HEK293 (cell line): ENCODE results near the gene NUSAP1.
A peak's percentile ranks its signal among the peaks of the same experiment; 100 is the strongest.

Experiments
- CTCF ChIA-PET: fragments of 350-600 bp; formaldehyde crosslinking; extraction: SDS; loops from one replicate; lab custom pipeline; 2021; ENCODE audit warnings: antibody characterized with exemption; lab: Yijun Ruan, JAX
- POLR2A ChIA-PET: fragments of 300-600 bp; formaldehyde crosslinking; extraction: SDS; loops from one replicate; lab custom pipeline; 2020; ENCODE audit warnings: antibody characterized with exemption, inconsistent platforms; lab: Yijun Ruan, JAX
- H3K27ac ChIP-seq: fragments of 200-500 bp; sonication (Bioruptor generic); 2 replicates; pipeline ENCODE4 v1.5.1; 2014; ENCODE audit warnings: low read depth, low read length, control low read depth, inconsistent platforms; ENCODE audit errors: extremely low read depth
- H3K36me3 ChIP-seq, 2 experiments: fragments of 200-500 bp in 1 of 2; sonication (Bioruptor generic) in 1 of 2; 1 replicate in 1 of 2; 2 replicates in 1 of 2; pipeline ENCODE4 v1.5.1; 2014 to 2017; ENCODE audit warnings: inconsistent platforms in 2 of 2, low read length in 2 of 2; ENCODE audit not compliant: control insufficient read depth in 2 of 2, insufficient read depth in 1 of 2
- H3K4me1 ChIP-seq: fragments of 200-500 bp; sonication (Bioruptor generic); 2 replicates; pipeline ENCODE4 v1.5.1; 2014; ENCODE audit warnings: mild to moderate bottlenecking, low read length, inconsistent platforms; ENCODE audit not compliant: control insufficient read depth, insufficient read depth
- H3K4me3 ChIP-seq: 2 replicates; pipeline ENCODE4 v1.5.1; 2011; ENCODE audit warnings: low read depth, mild to moderate bottlenecking, control low read depth, low read length, moderate library complexity
- H3K9me3 ChIP-seq: fragments of 200-500 bp; sonication (Bioruptor generic); 2 replicates; pipeline ENCODE4 v1.5.1; 2014; ENCODE audit warnings: low read depth, low read length, inconsistent platforms; ENCODE audit not compliant: control insufficient read depth, insufficient read depth
- HOXC10 ChIP-seq: sonication (generic); formaldehyde crosslinking; IDR thresholded peaks from 2 replicates; pipeline ENCODE4 v1.8.1; 2023; ENCODE audit warnings: mild to moderate bottlenecking, missing genetic modification reagents
- KLF16 ChIP-seq: fragments of 450-650 bp; formaldehyde crosslinking; IDR thresholded peaks from 2 replicates; pipeline ENCODE4 v1.5.1; 2017; ENCODE audit warnings: missing biosample characterization, missing genetic modification characterization
- PRDM1 ChIP-seq: fragments of 450-650 bp; formaldehyde crosslinking; IDR thresholded peaks from 2 replicates; pipeline ENCODE4; 2016; ENCODE audit warnings: missing biosample characterization, missing genetic modification characterization
- SP3 ChIP-seq: fragments of 450-650 bp; formaldehyde crosslinking; IDR thresholded peaks from 2 replicates; pipeline ENCODE4 v1.5.1; 2016; ENCODE audit warnings: missing biosample characterization, missing genetic modification characterization
- ZBTB20 ChIP-seq: fragments of 450-650 bp; formaldehyde crosslinking; IDR thresholded peaks from 2 replicates; pipeline ENCODE4 v1.5.1; 2016; ENCODE audit warnings: missing biosample characterization, missing genetic modification characterization
- ZBTB21 ChIP-seq: fragments of 450-650 bp; formaldehyde crosslinking; IDR thresholded peaks from 2 replicates; pipeline ENCODE4 v1.5.1; 2017; ENCODE audit warnings: missing biosample characterization, missing genetic modification characterization
- ZBTB8A ChIP-seq: fragments of 450-650 bp; formaldehyde crosslinking; IDR thresholded peaks from 2 replicates; pipeline ENCODE4 v1.5.1; 2016; ENCODE audit warnings: missing biosample characterization, missing genetic modification characterization
- ZFHX2 ChIP-seq: fragments of 450-650 bp; formaldehyde crosslinking; conservative IDR thresholded peaks from 2 replicates; pipeline ENCODE4 v1.5.1; 2016; ENCODE audit warnings: missing biosample characterization, missing genetic modification characterization
- ZNF223 ChIP-seq: fragments of 450-650 bp; formaldehyde crosslinking; IDR thresholded peaks from 2 replicates; pipeline ENCODE4 v1.5.1; 2016; ENCODE audit warnings: missing biosample characterization, missing genetic modification characterization
- ZNF274 ChIP-seq, 2 experiments: fragments of 200-500 bp in 1 of 2; fragments of 450-650 bp in 1 of 2; sonication (Bioruptor generic) in 1 of 2; formaldehyde crosslinking in 1 of 2; IDR thresholded peaks; 2 replicates each; pipeline versions ENCODE4 v1.5.1 to v1.6.1; 2014 to 2016; ENCODE audit warnings: borderline replicate concordance in 1 of 2, inconsistent platforms in 1 of 2, low read length in 1 of 2, missing biosample characterization in 1 of 2, missing genetic modification characterization in 1 of 2
- ZNF292 ChIP-seq: fragments of 450-650 bp; formaldehyde crosslinking; IDR thresholded peaks from 2 replicates; pipeline ENCODE4 v1.5.1; 2016; ENCODE audit warnings: low read depth, missing biosample characterization, missing genetic modification characterization, borderline replicate concordance
- ZNF341 ChIP-seq: fragments of 450-650 bp; formaldehyde crosslinking; IDR thresholded peaks from 2 replicates; pipeline ENCODE4; 2016; ENCODE audit warnings: low read depth, missing biosample characterization, missing genetic modification characterization
- ZNF514 ChIP-seq: fragments of 450-650 bp; formaldehyde crosslinking; IDR thresholded peaks from 2 replicates; pipeline ENCODE4 v1.5.1; 2016; ENCODE audit warnings: missing biosample characterization, missing genetic modification characterization
- ZNF530 ChIP-seq: fragments of 450-650 bp; formaldehyde crosslinking; IDR thresholded peaks from 2 replicates; pipeline ENCODE4 v1.5.1; 2016; ENCODE audit warnings: low read depth, missing biosample characterization, missing genetic modification characterization
- ZNF571 ChIP-seq: fragments of 450-650 bp; formaldehyde crosslinking; IDR thresholded peaks from 2 replicates; pipeline ENCODE4 v1.5.0; 2017; ENCODE audit warnings: missing biosample characterization, missing genetic modification characterization
- ZNF600 ChIP-seq: fragments of 450-650 bp; formaldehyde crosslinking; IDR thresholded peaks from 2 replicates; pipeline ENCODE4 v1.5.1; 2016; ENCODE audit warnings: missing biosample characterization, missing genetic modification characterization
- ZNF629 ChIP-seq: fragments of 450-650 bp; formaldehyde crosslinking; IDR thresholded peaks from 2 replicates; pipeline ENCODE4 v1.5.1; 2017; ENCODE audit warnings: missing biosample characterization, missing genetic modification characterization
- ZNF664 ChIP-seq: fragments of 450-650 bp; formaldehyde crosslinking; IDR thresholded peaks from 2 replicates; pipeline ENCODE4 v1.5.1; 2016; ENCODE audit warnings: missing biosample characterization, missing genetic modification characterization
- ZSCAN30 ChIP-seq: fragments of 450-650 bp; IDR thresholded peaks from 2 replicates; pipeline ENCODE4 v1.5.1; 2018; ENCODE audit warnings: missing biosample characterization, mild to moderate bottlenecking, missing genetic modification characterization, moderate library complexity
- TF ChIP-seq, protein P1 (sequence below): fragments of 450-650 bp; formaldehyde crosslinking; IDR thresholded peaks from 2 replicates; pipeline ENCODE4 v1.5.1; 2016; ENCODE audit warnings: missing biosample characterization, missing genetic modification characterization, low read depth
- TF ChIP-seq, protein P2 (sequence below): fragments of 450-650 bp; formaldehyde crosslinking; IDR thresholded peaks from 2 replicates; pipeline ENCODE4 v1.5.1; 2017; ENCODE audit warnings: missing biosample characterization, missing genetic modification characterization

Gene NUSAP1

DNA sequence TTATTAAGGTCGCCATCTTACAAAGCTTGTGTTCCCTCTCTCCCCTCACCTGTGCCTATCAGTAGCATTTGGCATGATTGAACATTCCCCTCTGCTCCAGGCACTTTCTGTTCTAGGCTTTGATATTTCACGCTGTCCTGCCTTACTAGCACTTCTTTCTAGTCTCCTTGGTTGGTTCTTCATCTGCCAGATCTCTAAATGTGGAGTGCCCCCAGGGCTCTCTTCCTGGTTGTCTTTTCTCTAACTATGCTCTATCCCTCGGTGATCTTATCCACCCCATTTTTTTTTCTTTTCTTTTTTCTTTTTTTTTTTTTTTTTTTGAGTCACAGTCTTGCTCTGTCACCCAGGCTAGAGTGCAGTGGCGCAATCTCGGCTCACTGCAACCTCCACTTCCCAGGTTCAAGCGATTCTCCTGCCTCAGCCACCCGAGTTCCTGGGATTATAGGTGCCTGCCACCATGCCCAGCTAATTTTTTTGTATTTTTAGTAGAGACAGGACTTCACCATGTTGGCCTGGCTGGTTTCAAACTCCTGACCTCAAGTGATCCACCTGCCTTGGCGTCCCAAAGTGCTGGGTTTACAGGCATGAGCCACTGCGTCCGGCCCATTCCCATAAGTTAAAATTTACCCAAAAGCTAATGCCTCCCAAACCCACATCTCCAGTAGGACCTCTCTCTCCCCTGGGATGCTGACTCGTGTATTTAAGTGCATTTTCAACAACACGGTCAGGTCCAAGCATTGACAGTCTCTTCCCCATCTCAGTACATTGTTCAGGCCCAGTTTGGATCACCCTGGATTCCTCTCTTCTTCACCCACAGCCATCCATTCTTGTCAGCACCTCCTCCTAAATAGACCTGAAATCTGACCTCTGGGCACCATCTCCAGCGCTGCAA, 5.2 kb downstream of the NUSAP1 start:
- H3K36me3 ChIP-seq: peaks cover 15 to 54% of the 10 kb centered on the region in 2 experiments
- H3K4me3 ChIP-seq: no peak overlapping the region
- POLR2A ChIA-PET: no interaction called here
- 0 out of 2 replicates have a peak overlapping the region, but pooled peaks have one; percentile 22 for H3K27ac ChIP-seq
- no peaks in the 10 kb centered on the region for H3K4me1 ChIP-seq
- CTCF ChIA-PET: no interaction called here
- no peaks in the 10 kb centered on the region for H3K9me3 ChIP-seq
- no peak for TF ChIP-seq ZSCAN30 (tag by site-specific recombination)
- no peak for TF ChIP-seq ZNF274 (IDR thresholded peaks at IDR 0.05; ENCODE audit: low read length)
- no peak for TF ChIP-seq ZNF274 (tag by site-specific recombination; IDR thresholded peaks at IDR 0.05; ENCODE audit: borderline replicate concordance)
- no peak for TF ChIP-seq KLF16 (tag by site-specific recombination)
- TF ChIP-seq PRDM1 (tag by site-specific recombination): 0 out of 2 replicates have a peak, but pooled peaks have one; percentile 13
- no peak for TF ChIP-seq ZBTB21
- TF ChIP-seq HOXC10 (CRISPR knock-in tag): no peak

DNA sequence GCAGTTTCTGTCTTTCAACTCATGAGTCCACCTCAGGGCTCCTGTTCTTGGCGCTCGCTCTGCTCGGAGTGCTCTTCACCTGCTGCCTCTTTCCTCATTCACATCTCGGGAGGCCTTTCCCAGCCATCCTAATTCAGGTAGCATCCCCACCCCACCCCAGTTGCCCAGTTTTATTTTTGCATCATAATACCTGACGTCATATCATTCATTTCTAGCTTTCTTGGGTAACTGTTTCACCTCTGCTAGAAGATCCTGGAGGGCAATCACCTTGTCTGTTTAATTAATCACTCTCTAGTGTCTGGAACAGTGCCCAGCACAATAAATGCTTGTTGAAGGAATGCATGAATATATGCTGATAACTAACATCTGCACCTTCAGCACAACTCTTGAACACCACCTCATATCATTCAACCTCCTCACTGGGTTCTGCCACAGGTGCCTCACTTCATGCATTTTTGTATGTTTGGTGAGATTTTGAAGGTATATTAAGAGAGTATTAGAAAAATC, 7.6 kb downstream of the NUSAP1 start:
- H3K27ac ChIP-seq: no peak overlapping the region
- peaks cover 36 to 78% of the 10 kb centered on the region in 2 experiments for H3K36me3 ChIP-seq
- H3K9me3 ChIP-seq: no peaks in the 10 kb centered on the region
- no peak overlapping the region for H3K4me3 ChIP-seq
- ChIA-PET CTCF (no interaction called here), POLR2A (no interaction called here)
- no peaks in the 10 kb centered on the region for H3K4me1 ChIP-seq
- TF ChIP-seq ZNF341 (tag by site-specific recombination) (no peak), ZNF629 (tag by site-specific recombination) (peak; percentile 67), KLF16 (tag by site-specific recombination) (no peak)
- TF ChIP-seq, protein P1, sequence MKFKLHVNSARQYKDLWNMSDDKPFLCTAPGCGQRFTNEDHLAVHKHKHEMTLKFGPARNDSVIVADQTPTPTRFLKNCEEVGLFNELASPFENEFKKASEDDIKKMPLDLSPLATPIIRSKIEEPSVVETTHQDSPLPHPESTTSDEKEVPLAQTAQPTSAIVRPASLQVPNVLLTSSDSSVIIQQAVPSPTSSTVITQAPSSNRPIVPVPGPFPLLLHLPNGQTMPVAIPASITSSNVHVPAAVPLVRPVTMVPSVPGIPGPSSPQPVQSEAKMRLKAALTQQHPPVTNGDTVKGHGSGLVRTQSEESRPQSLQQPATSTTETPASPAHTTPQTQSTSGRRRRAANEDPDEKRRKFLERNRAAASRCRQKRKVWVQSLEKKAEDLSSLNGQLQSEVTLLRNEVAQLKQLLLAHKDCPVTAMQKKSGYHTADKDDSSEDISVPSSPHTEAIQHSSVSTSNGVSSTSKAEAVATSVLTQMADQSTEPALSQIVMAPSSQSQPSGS (tag by site-specific recombination): peak; percentile 68; the same call in 1 of the 2 replicates
- TF ChIP-seq, all 188 proteins: peak for 2

DNA sequence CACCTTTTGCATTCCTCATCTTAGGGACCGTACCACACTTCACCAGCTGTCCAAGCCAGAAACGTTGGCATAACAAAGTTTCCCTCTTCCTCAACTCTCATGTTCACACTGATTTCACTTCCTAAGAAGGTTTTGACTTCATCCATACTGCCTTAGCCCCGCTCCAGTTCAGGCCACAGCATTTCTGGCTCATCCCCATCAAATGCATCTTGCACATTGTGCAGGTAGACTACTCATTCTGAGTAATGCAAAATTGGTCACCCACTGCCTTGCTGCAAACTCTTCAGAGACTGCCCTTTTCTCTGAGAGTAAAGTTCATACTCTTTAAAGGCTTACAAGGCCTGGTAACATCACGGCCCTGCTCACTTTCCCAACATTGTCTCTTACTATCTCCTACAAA, 8.8 kb downstream of the NUSAP1 start:
- ChIA-PET CTCF (no interaction called here), POLR2A (interaction anchor here (1.3 kb wide), 1 partner anchor 9 kb away, joined by 3 read pairs; the partner anchor contains the start of genes NUSAP1 and OIP5)
- no peak for TF ChIP-seq ZFHX2 (tag by site-specific recombination)
- TF ChIP-seq SP3 (tag by site-specific recombination): no peak
- TF ChIP-seq ZBTB8A (tag by site-specific recombination): no peak
- TF ChIP-seq ZNF292 (tag by site-specific recombination): no peak
- no peak for TF ChIP-seq ZNF571 (tag by site-specific recombination)
- TF ChIP-seq, protein P2, sequence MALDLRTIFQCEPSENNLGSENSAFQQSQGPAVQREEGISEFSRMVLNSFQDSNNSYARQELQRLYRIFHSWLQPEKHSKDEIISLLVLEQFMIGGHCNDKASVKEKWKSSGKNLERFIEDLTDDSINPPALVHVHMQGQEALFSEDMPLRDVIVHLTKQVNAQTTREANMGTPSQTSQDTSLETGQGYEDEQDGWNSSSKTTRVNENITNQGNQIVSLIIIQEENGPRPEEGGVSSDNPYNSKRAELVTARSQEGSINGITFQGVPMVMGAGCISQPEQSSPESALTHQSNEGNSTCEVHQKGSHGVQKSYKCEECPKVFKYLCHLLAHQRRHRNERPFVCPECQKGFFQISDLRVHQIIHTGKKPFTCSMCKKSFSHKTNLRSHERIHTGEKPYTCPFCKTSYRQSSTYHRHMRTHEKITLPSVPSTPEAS (tag by site-specific recombination): no peak
- no peak for TF ChIP-seq ZNF600 (tag by site-specific recombination)
- no peak for TF ChIP-seq ZNF223 (tag by site-specific recombination)
- TF ChIP-seq ZNF514 (tag by site-specific recombination): no peak
- TF ChIP-seq ZBTB20: no peak
- no peak for TF ChIP-seq ZNF530 (tag by site-specific recombination)
- no peak for TF ChIP-seq ZNF664 (tag by site-specific recombination)
- Histone ChIP-seq H3K4me3 (no peak overlapping the region), H3K36me3 (peaks cover 48 to 86% of the 10 kb centered on the region in 2 experiments), H3K4me1 (no peaks in the 10 kb centered on the region), H3K27ac (no peak overlapping the region), H3K9me3 (no peaks in the 10 kb centered on the region)
